KMS-11 (cell line): ENCODE results near the gene GRPEL1.

Source experiments
- H2AFZ ChIP-seq: fragments of 200-600 bp; sonication (generic); 2 replicates; pipeline ENCODE4 v1.6.1; 2016; ENCODE audit warnings: antibody characterized with exemption, mixed run types, low read depth
- H3K27ac ChIP-seq: fragments of 200-600 bp; sonication (generic); 2 replicates; pipeline ENCODE4 v1.6.1; 2016; ENCODE audit warnings: mild to moderate bottlenecking, mixed run types
- H3K27me3 ChIP-seq: fragments of 200-600 bp; sonication (generic); 2 replicates; pipeline ENCODE4 v1.6.1; 2017; ENCODE audit warnings: mild to moderate bottlenecking, low read depth, mixed run types, moderate library complexity; ENCODE audit not compliant: insufficient read depth
- H3K36me3 ChIP-seq: fragments of 200-600 bp; sonication (generic); 2 replicates; pipeline ENCODE4 v1.6.1; 2017; ENCODE audit warnings: mild to moderate bottlenecking, mixed run types; ENCODE audit not compliant: insufficient read depth
- H3K4me1 ChIP-seq: fragments of 200-600 bp; sonication (generic); 2 replicates; pipeline ENCODE4 v1.6.1; 2016; ENCODE audit warnings: mild to moderate bottlenecking, low read depth, mixed run types; ENCODE audit not compliant: poor library complexity, severe bottlenecking
- H3K4me2 ChIP-seq: fragments of 200-600 bp; sonication (generic); 2 replicates; pipeline ENCODE4 v1.7.0; 2016; ENCODE audit warnings: mild to moderate bottlenecking, mixed run types
- H3K4me3 ChIP-seq: fragments of 200-600 bp; sonication (generic); IDR thresholded peaks from 2 replicates; pipeline ENCODE4 v1.6.1; 2017; ENCODE audit warnings: low read depth, low read length, mixed read lengths; ENCODE audit not compliant: insufficient read depth
- H3K79me2 ChIP-seq: fragments of 200-600 bp; sonication (generic); 2 replicates; pipeline ENCODE4 v1.6.1; 2016; ENCODE audit warnings: low read depth, mixed run types; ENCODE audit not compliant: insufficient read depth
- H3K9ac ChIP-seq: fragments of 200-600 bp; sonication (generic); 2 replicates; pipeline ENCODE4 v1.6.1; 2016; ENCODE audit warnings: mild to moderate bottlenecking, mixed run types
- H4K20me1 ChIP-seq: fragments of 200-600 bp; sonication (generic); 2 replicates; pipeline ENCODE4 v1.6.1; 2016; ENCODE audit warnings: mild to moderate bottlenecking, mixed run types; ENCODE audit not compliant: insufficient read depth
- TF ChIP-seq, protein P1 (sequence below): fragments of 200-600 bp; sonication (generic); conservative IDR thresholded peaks from 2 replicates; pipeline ENCODE4 v1.6.1; 2017; ENCODE audit warnings: low read depth, mild to moderate bottlenecking, antibody characterized with exemption, low read length, moderate library complexity, mixed read lengths

GRPEL1 gene

DNA sequence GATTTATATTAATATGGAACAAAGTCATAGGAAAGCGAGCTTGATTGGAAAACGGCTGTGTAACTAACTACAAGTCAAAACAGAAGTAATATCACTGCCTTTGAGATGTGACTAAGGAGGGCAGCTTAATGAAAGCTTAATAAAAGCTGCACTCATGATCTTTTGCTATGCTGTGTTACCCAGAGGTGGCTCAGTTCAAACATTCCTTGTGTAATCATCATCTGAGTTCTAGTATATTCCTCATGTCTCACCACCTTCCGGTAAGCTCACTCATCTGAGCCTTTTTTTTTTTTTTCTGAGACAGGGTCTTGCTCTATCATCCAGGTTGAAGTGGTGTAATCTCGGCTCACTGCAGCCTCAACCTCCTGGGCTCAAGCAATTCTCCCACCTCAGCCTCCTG is 5.0 kb downstream of the GRPEL1 start:
- H2AFZ ChIP-seq: no peak overlapping the region
- H3K4me1 ChIP-seq: peaks cover 30% of the 10 kb centered on the region
- TF ChIP-seq, protein P1, sequence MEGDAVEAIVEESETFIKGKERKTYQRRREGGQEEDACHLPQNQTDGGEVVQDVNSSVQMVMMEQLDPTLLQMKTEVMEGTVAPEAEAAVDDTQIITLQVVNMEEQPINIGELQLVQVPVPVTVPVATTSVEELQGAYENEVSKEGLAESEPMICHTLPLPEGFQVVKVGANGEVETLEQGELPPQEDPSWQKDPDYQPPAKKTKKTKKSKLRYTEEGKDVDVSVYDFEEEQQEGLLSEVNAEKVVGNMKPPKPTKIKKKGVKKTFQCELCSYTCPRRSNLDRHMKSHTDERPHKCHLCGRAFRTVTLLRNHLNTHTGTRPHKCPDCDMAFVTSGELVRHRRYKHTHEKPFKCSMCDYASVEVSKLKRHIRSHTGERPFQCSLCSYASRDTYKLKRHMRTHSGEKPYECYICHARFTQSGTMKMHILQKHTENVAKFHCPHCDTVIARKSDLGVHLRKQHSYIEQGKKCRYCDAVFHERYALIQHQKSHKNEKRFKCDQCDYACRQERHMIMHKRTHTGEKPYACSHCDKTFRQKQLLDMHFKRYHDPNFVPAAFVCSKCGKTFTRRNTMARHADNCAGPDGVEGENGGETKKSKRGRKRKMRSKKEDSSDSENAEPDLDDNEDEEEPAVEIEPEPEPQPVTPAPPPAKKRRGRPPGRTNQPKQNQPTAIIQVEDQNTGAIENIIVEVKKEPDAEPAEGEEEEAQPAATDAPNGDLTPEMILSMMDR: no peak
- H3K9ac ChIP-seq: no peak overlapping the region
- H3K27me3 ChIP-seq: no peaks in the 10 kb centered on the region
- H3K27ac ChIP-seq: no peak overlapping the region
- no peaks in the 10 kb centered on the region for H4K20me1 ChIP-seq
- H3K4me2 ChIP-seq: no peak overlapping the region
- peaks cover 31% of the 10 kb centered on the region for H3K79me2 ChIP-seq
- H3K4me3 ChIP-seq: no peak overlapping the region
- H3K36me3 ChIP-seq: no peaks in the 10 kb centered on the region

DNA sequence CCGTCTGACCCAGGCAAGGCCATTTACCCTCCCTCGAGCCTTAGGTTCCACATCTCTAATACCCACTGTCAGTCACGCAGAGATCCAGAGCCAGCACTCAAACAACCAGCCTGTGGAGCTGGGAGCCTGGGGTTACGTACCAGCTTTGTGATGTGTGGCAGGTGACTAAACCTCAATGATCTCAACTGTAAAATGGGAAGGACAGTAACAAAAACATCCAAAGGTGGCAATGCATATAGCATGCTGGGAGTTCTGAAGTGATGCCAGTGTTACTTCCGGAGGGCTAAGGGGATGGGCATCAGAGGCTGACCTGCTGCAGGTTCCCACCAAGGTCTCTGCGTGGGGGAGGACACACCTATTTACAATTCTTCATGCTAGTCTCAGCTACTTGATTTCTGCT is 6.0 kb downstream of the GRPEL1 start:
- no peak overlapping the region for H3K4me3 ChIP-seq
- H3K4me1 ChIP-seq: peaks cover 37% of the 10 kb centered on the region
- peaks cover 24% of the 10 kb centered on the region for H3K79me2 ChIP-seq
- TF ChIP-seq, protein P1: no peak
- H3K27me3 ChIP-seq: no peaks in the 10 kb centered on the region
- no peaks in the 10 kb centered on the region for H3K36me3 ChIP-seq
- no peak overlapping the region for H2AFZ ChIP-seq
- H3K4me2 ChIP-seq: no peak overlapping the region
- no peak overlapping the region for H3K27ac ChIP-seq
- no peak overlapping the region for H3K9ac ChIP-seq
- H4K20me1 ChIP-seq: no peaks in the 10 kb centered on the region

DNA sequence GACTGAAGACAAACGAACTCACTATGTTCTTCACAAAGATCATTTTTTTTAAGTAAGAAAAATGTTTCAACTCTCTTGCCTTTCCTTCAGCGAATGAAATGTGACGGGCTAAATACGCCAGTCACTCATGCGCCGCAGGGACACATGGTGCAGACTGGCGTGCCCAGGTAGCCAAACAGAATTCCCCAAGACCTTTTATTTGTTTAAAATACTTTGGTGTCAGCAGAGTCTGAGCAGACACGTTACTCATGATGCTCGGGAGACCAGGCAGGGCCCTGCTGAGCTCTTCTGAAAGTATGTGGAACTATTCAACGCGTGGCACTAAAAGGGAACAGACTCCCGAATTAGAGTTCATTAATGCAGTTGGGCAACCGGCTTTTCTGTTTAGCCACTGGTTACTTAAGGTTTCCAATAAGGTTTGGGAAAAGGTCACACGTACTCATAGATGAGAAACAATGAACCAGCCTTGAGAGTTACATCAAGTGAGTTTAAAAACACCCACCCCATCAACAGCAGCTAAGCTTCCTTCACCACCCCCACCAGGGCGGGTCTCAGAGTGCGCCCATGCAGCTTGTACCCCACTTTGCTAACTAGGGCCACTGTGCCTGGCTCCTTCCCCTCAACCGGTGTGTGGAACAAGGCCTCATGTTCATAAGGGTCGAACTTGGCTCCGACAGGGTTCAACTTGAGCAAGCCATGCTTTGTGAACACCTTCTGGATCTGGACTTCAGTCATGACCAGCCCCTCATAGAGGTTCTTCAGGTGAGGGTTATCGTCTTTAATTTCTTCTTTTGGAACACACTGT is 7.3 kb downstream of the GRPEL1 start:
- Histone ChIP-seq H2AFZ (no peak overlapping the region), H3K27me3 (no peaks in the 10 kb centered on the region), H3K4me3 (no peak overlapping the region), H3K36me3 (no peaks in the 10 kb centered on the region; the same call in 1 of the 2 replicates), H3K4me1 (peaks cover 28% of the 10 kb centered on the region), H3K79me2 (peaks cover 12% of the 10 kb centered on the region), H3K27ac (no peak overlapping the region), H4K20me1 (no peaks in the 10 kb centered on the region), H3K9ac (no peak overlapping the region), H3K4me2 (no peak overlapping the region)
- TF ChIP-seq, protein P1: no peak

DNA sequence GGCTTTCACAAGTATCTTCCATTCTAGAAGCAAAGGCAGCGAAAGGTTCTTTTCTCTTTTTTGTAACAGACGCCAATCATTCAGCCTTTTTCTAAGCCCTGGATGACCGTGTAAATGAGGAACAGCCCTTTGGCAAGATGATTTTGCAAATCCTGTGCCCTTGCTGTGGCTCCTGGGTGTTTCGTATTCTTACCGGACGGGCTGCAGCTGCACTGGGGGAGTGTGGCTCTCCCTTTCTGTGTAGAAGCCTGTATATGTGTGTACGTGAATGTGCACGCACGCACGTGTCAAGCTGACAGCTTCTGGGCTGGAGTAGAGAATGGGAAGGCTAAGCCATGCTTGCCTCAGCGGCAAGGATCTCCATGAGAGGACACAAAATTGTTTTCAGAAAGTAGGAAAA is 8.2 kb downstream of the GRPEL1 start:
- Histone ChIP-seq H3K36me3 (no peaks in the 10 kb centered on the region; the same call in 1 of the 2 replicates), H3K79me2 (peaks cover 3% of the 10 kb centered on the region; the same call in 1 of the 2 replicates), H2AFZ (no peak overlapping the region), H3K4me1 (peaks cover 28% of the 10 kb centered on the region), H4K20me1 (no peaks in the 10 kb centered on the region), H3K27ac (no peak overlapping the region), H3K4me3 (no peak overlapping the region), H3K9ac (no peak overlapping the region), H3K27me3 (no peaks in the 10 kb centered on the region), H3K4me2 (no peak overlapping the region)
- TF ChIP-seq, protein P1: no peak
